Trophoblast cell (in vitro differentiated cells and primary cell): Measurements from ENCODE around the gene PXDN.

Experiments
- DNase-seq, 2 donors: peaks; one replicate each; pipeline ENCODE4 v3.0.0-alpha.2; 2016
- H2AFZ ChIP-seq: 2 replicates; pipeline ENCODE4 v1.6.1; 2013; ENCODE audit warnings: low read length, moderate library complexity, mild to moderate bottlenecking; ENCODE audit not compliant: insufficient read depth, poor library complexity
- H2AK5ac ChIP-seq: 2 replicates; pipeline ENCODE4 v1.6.1; 2013; ENCODE audit warnings: mild to moderate bottlenecking, low read length
- H2BK120ac ChIP-seq: 2 replicates; pipeline ENCODE4 v1.6.1; 2013; ENCODE audit warnings: low read length, mild to moderate bottlenecking, moderate library complexity; ENCODE audit not compliant: insufficient read depth, poor library complexity
- H2BK12ac ChIP-seq: 2 replicates; pipeline ENCODE4 v1.6.1; 2013; ENCODE audit warnings: mild to moderate bottlenecking, low read length, moderate library complexity
- H2BK5ac ChIP-seq: 2 replicates; pipeline ENCODE4 v1.6.1; 2013; ENCODE audit warnings: low read length, low read depth, moderate library complexity, mild to moderate bottlenecking; ENCODE audit not compliant: poor library complexity
- H3K14ac ChIP-seq: 2 replicates; pipeline ENCODE4 v1.6.1; 2013; ENCODE audit warnings: mild to moderate bottlenecking, low read length
- H3K18ac ChIP-seq: 2 replicates; pipeline ENCODE4 v1.6.1; 2013; ENCODE audit warnings: mild to moderate bottlenecking, low read length
- H3K23ac ChIP-seq: 2 replicates; pipeline ENCODE4 v1.6.1; 2013; ENCODE audit warnings: low read length
- H3K27ac ChIP-seq: 2 replicates; pipeline ENCODE4 v1.5.1; 2013; ENCODE audit warnings: low read depth, mild to moderate bottlenecking, inconsistent platforms, low read length, moderate library complexity
- H3K27me3 ChIP-seq: 2 replicates; pipeline ENCODE4 v1.6.1; 2013; ENCODE audit warnings: inconsistent platforms, mild to moderate bottlenecking, low read length, moderate library complexity; ENCODE audit not compliant: insufficient read depth
- H3K36me3 ChIP-seq, 2 experiments: 1 replicate in 1 of 2; 2 replicates in 1 of 2; pipeline ENCODE4 v1.6.1; 2013; ENCODE audit warnings: low read length in 2 of 2, mild to moderate bottlenecking in 2 of 2, moderate library complexity in 1 of 2; ENCODE audit not compliant: insufficient read depth in 2 of 2, control insufficient read depth in 1 of 2
- H3K4ac ChIP-seq: 2 replicates; pipeline ENCODE4 v1.6.1; 2013; ENCODE audit warnings: low read depth, mild to moderate bottlenecking, low read length, moderate library complexity
- H3K4me1 ChIP-seq, 2 experiments: 1 replicate in 1 of 2; 2 replicates in 1 of 2; pipeline ENCODE4 v1.6.1; 2013; ENCODE audit warnings: low read length in 2 of 2, mild to moderate bottlenecking in 2 of 2, moderate library complexity in 1 of 2; ENCODE audit not compliant: insufficient read depth in 2 of 2, control insufficient read depth in 1 of 2
- H3K4me2 ChIP-seq: 2 replicates; pipeline ENCODE4 v1.6.1; 2013; ENCODE audit warnings: inconsistent platforms, mild to moderate bottlenecking, low read length, moderate library complexity
- H3K4me3 ChIP-seq: 2 replicates; pipeline ENCODE4 v1.5.1; 2013; ENCODE audit warnings: mild to moderate bottlenecking, low read depth, low read length, inconsistent platforms
- H3K79me1 ChIP-seq: one replicate; pipeline ENCODE4 v1.6.1; 2013; ENCODE audit warnings: low read length
- H3K79me2 ChIP-seq: 2 replicates; pipeline ENCODE4 v1.6.1; 2013; ENCODE audit warnings: low read length, mild to moderate bottlenecking; ENCODE audit not compliant: control insufficient read depth, insufficient read depth, poor library complexity
- H3K9ac ChIP-seq: 2 replicates; pipeline ENCODE4 v1.6.1; 2013; ENCODE audit warnings: mild to moderate bottlenecking, low read length
- H3K9me3 ChIP-seq: 2 replicates; pipeline ENCODE4 v1.6.1; 2013; ENCODE audit warnings: low read depth, mild to moderate bottlenecking, control low read depth, inconsistent platforms, low read length; ENCODE audit not compliant: insufficient read depth
- H4K12ac ChIP-seq: 2 replicates; pipeline ENCODE4 v1.6.1; 2013; ENCODE audit warnings: low read depth, mild to moderate bottlenecking, low read length, moderate library complexity
- H4K8ac ChIP-seq: 2 replicates; pipeline ENCODE4 v1.6.1; 2013; ENCODE audit warnings: low read depth, mild to moderate bottlenecking, low read length, moderate library complexity
- H4K91ac ChIP-seq: one replicate; pipeline ENCODE4 v1.6.1; 2013; ENCODE audit warnings: low read depth, mild to moderate bottlenecking, low read length, moderate library complexity
- WGBS: extraction: QIAGEN DNeasy Blood & Tissue Kit; methylation state at CpG from one replicate; pipeline ENCODE4 v1.1.7; 2013; ENCODE audit warnings: missing lambda C conversion rate; ENCODE audit not compliant: insufficient read length, insufficient coverage; ENCODE audit errors: extremely low coverage; 5-methylcytosine and 5-hydroxymethylcytosine counted together

PXDN gene

DNA sequence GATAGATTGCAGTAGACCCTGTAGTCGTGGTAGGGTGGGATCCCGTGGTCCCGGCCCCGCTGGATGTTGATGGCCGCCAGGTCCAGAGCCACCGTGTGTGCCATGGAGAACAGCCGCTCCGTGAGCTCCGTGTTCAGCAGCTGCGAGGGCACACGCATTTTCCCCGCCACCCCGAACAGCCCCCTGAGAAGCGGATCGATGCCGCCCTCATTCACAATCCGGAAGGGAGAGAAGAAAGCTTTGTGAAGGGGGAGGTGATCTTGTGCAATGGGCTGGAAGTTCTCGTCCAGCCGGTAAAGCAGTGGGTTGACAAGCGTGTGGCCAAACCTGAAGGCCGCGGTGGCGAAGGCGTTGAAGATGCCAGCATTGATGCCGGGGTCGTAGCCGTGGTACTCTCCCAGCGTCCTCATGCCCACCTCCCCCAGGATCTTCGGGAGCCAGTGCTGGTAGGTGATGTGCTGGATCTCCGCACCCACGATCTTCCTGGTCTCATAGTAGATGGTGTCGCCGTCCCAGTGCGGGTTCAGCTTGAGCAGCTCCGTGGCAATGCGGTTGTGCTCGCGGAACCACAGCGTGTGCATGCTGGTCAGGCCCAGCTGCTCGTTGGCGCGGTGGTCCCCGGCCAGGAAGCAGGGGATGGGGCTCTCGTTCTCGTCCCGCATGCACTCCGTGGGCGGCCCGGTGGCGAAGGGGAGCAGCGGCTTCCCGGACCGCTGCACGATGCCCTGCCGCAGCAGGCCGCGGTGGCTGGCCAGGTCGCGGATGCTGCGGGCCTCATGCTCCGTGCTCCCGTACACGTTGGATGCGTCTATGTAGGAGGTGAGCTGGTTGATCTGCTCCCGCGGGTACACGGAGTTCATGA is 95.8 kb downstream of the PXDN start:
- H3K4ac ChIP-seq: no peak overlapping the region
- no peaks in the 10 kb centered on the region for H3K27me3 ChIP-seq
- H2AK5ac ChIP-seq: no peak overlapping the region
- H3K36me3 ChIP-seq: peaks cover 64 to 71% of the 10 kb centered on the region in 2 experiments
- no peak overlapping the region for H4K91ac ChIP-seq
- H3K79me1 ChIP-seq: peaks cover 1% of the 10 kb centered on the region
- no peaks in the 10 kb centered on the region for H3K79me2 ChIP-seq
- peak overlapping the region; percentile 30 for H3K4me3 ChIP-seq
- no peak overlapping the region for H3K14ac ChIP-seq
- H3K27ac ChIP-seq: no peak overlapping the region
- no peak overlapping the region for H3K23ac ChIP-seq
- no peak overlapping the region for H4K8ac ChIP-seq
- H2BK12ac ChIP-seq: no peak overlapping the region
- no peak overlapping the region for H3K9ac ChIP-seq
- no peak for DNase-seq
- H2BK120ac ChIP-seq: no peak overlapping the region
- peaks cover 7% of the 10 kb centered on the region for H3K9me3 ChIP-seq
- H3K4me1 ChIP-seq: peaks cover 6 to 7% of the 10 kb centered on the region in 2 experiments
- no peak overlapping the region for H2AFZ ChIP-seq
- H3K4me2 ChIP-seq: no peak overlapping the region
- no peak overlapping the region for H4K12ac ChIP-seq
- no peak overlapping the region for H3K18ac ChIP-seq
- no peak overlapping the region for H2BK5ac ChIP-seq
- WGBS: no CpG with 5 or more reads among the region's 67 CpGs

DNA sequence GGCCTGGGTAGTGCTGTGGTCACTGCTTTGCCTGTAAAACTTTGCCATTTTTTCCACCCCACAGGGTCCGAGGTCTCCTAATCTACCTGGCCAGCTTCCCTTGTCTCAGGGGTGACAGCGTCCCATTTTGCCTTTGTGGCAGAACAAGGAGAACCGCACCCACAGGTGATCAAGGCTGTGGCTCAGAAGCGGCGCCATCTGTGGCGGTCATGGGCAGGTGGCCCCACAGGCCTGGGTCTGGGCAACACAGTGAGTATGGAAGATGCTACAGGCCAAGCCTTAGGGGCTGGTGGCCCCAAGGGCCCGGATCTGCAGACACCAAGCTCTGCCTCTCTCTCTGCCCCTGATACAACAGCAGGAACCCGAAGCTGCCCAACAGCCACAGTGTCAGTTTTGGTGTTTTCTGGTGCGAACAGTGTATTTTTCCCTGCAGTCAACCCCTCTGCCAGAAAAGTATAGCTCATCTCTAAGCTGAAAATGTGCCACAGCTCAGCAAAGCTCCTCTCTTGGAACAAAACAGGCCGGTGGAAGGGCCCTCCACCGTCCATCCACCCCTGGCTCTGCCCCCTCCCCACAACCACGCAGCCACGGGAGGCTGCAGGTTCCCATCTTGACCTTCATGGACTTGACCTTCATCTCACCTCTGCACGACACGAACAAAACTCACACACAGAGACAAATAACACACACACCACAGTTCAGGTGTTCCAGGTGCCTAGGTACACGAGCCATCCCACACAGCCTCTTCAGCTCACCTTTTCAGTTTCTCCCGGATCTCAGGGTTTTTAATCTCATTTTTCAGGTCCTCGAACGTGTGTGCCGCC is 96.7 kb downstream of the PXDN start:
- Histone ChIP-seq H3K9me3 (peaks cover 7% of the 10 kb centered on the region), H4K91ac (no peak overlapping the region), H3K4me1 (peaks cover 6 to 7% of the 10 kb centered on the region in 2 experiments), H2BK12ac (no peak overlapping the region), H4K8ac (no peak overlapping the region), H4K12ac (no peak overlapping the region), H2AFZ (no peak overlapping the region), H3K79me2 (no peaks in the 10 kb centered on the region), H3K36me3 (peaks cover 63 to 68% of the 10 kb centered on the region in 2 experiments), H3K14ac (no peak overlapping the region), H3K4ac (no peak overlapping the region), H3K9ac (no peak overlapping the region), H3K27me3 (no peaks in the 10 kb centered on the region), H3K4me3 (no peak overlapping the region), H3K23ac (no peak overlapping the region), H3K79me1 (peaks cover 1% of the 10 kb centered on the region), H2AK5ac (no peak overlapping the region), H3K18ac (no peak overlapping the region), H2BK5ac (no peak overlapping the region), H3K27ac (no peak overlapping the region), H3K4me2 (no peak overlapping the region), H2BK120ac (no peak overlapping the region)
- no peak for DNase-seq
- WGBS: no CpG with 5 or more reads among the region's 20 CpGs

DNA sequence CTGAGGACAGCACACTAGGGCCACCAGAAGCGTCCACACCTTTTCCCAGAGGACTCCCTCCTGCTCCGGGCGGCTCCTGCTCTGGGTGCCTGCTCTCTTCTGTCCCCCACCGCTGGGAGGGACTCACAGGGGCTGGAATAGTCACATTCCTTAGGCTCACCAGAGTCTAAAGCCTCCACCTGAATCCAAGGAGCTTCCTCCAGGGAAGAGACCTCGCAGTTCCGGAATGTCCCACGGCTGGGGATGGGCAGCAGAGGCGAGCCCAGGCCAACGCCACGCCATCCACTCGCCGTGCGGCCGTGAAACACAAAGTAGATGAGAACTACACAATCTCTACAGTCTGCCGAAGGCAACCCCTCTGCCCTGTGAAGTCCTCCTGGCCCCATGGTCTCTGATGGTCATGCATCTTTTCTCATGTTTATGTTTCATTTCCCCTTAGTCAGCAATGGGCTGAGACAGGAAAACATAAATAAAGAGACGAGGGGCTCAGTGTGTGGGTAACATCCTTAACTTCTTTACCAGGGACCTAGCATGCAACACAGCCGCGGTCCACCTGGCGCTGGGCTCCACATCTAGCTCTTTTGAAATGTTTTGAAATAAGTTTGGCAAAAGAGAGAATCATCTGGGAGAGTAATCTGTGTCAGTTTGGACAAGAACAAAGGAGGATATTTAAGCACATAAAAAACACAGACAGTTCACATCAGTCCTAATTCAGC is 98.4 kb downstream of the PXDN start:
- Histone ChIP-seq H3K4me3 (no peak overlapping the region), H3K79me2 (no peaks in the 10 kb centered on the region), H2BK5ac (no peak overlapping the region), H3K4me2 (no peak overlapping the region), H4K8ac (no peak overlapping the region), H3K9me3 (peaks cover 7% of the 10 kb centered on the region), H2BK12ac (no peak overlapping the region), H3K27ac (no peak overlapping the region), H3K4me1 (peaks cover 6 to 7% of the 10 kb centered on the region in 2 experiments), H3K79me1 (peaks cover 1% of the 10 kb centered on the region), H4K12ac (no peak overlapping the region), H3K18ac (peak overlapping the region; percentile 25), H2BK120ac (peak overlapping the region; percentile 52), H3K23ac (no peak overlapping the region), H3K14ac (no peak overlapping the region), H3K36me3 (peaks cover 58 to 61% of the 10 kb centered on the region in 2 experiments), H2AK5ac (no peak overlapping the region), H3K9ac (no peak overlapping the region), H2AFZ (peak overlapping the region; percentile 23), H4K91ac (no peak overlapping the region), H3K4ac (no peak overlapping the region), H3K27me3 (no peaks in the 10 kb centered on the region)
- no peak for DNase-seq
- WGBS: no CpG with 5 or more reads among the region's 19 CpGs

DNA sequence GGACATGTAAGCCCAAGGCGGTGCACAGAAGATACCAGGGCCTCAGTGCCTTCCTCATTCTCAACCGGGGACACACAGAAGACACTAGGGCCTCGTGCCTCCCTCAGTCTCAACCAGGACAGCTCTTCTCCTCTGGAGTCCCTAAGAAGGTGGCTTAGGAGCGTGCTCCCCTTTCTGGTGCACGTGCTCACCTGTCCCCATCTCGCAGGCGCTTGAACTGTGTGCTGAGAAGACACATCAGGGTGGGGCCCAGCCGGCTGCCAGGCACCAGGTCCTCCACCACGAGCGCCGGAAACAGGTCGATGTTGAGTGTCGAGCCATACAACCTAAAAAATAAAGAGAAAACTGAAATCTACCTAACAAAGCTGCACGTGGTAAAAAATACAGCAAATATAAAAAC is 99.9 kb downstream of the PXDN start:
- H3K4me2 ChIP-seq: no peak overlapping the region
- H2AFZ ChIP-seq: no peak overlapping the region
- no peak overlapping the region for H3K9ac ChIP-seq
- H4K91ac ChIP-seq: no peak overlapping the region
- H3K4me1 ChIP-seq: peaks cover 6 to 7% of the 10 kb centered on the region in 2 experiments
- no peak overlapping the region for H4K12ac ChIP-seq
- H2BK5ac ChIP-seq: no peak overlapping the region
- H3K36me3 ChIP-seq: peaks cover 53 to 55% of the 10 kb centered on the region in 2 experiments
- H3K27ac ChIP-seq: no peak overlapping the region
- H3K4ac ChIP-seq: no peak overlapping the region
- DNase-seq: no peak
- H3K79me1 ChIP-seq: peaks cover 1% of the 10 kb centered on the region
- H3K27me3 ChIP-seq: no peaks in the 10 kb centered on the region
- H2AK5ac ChIP-seq: no peak overlapping the region
- H3K23ac ChIP-seq: no peak overlapping the region
- H2BK12ac ChIP-seq: no peak overlapping the region
- no peaks in the 10 kb centered on the region for H3K79me2 ChIP-seq
- H3K9me3 ChIP-seq: peaks cover 7% of the 10 kb centered on the region
- H3K4me3 ChIP-seq: no peak overlapping the region
- H4K8ac ChIP-seq: no peak overlapping the region
- no peak overlapping the region for H3K18ac ChIP-seq
- no CpG with 5 or more reads among the region's 14 CpGs for WGBS
- no peak overlapping the region for H2BK120ac ChIP-seq
- no peak overlapping the region for H3K14ac ChIP-seq
